Left lung (tissue), 10 donors: ENCODE measurements around the gene ADGRG3. TPM values are rescaled to one million over a fixed set of nuclear protein-coding genes. Genes with fewer than 3 reads are reported as not detected.

Source experiments
- ATAC-seq: fragments of 200-7000 bp; cut with Tn5 transposase; one replicate; pipeline ENCODE4 v1.9.1; 2020; ENCODE audit warnings: moderate library complexity
- DNase-seq, 4 donors: peaks; one replicate each; pipeline ENCODE4 v3.0.0-alpha.2; 2013 to 2020
- H3K27ac ChIP-seq, 2 donors: fragments of 200-600 bp; sonication (generic) in 1 of 2; one replicate each; pipeline versions ENCODE4 v1.5.0 to v1.8.0; 2020 to 2021
- H3K27me3 ChIP-seq, 2 donors: fragments of 200-600 bp; sonication (generic) in 1 of 2; one replicate each; pipeline versions ENCODE4 v1.5.0 to v1.8.0; 2020 to 2021
- H3K36me3 ChIP-seq, 2 donors: fragments of 200-600 bp; sonication (generic) in 1 of 2; one replicate each; pipeline versions ENCODE4 v1.5.0 to v1.8.0; 2020 to 2021
- H3K4me1 ChIP-seq, 2 donors: fragments of 200-600 bp; one replicate each; pipeline ENCODE4 v1.8.0; 2021
- H3K4me3 ChIP-seq, 2 donors: fragments of 200-600 bp; sonication (generic) in 1 of 2; one replicate each; pipeline versions ENCODE4 v1.5.0 to v1.8.0; 2020 to 2021; ENCODE audit warnings: mild to moderate bottlenecking in 1 of 2
- H3K9me3 ChIP-seq, 2 donors: fragments of 200-600 bp; sonication (generic) in 1 of 2; one replicate each; pipeline versions ENCODE4 v1.5.0 to v1.8.0; 2020 to 2021
- CTCF ChIP-seq, 2 donors: fragments of 200-600 bp; sonication (generic) in 1 of 2; IDR thresholded peaks; one replicate each; pipeline versions ENCODE4 v1.5.0 to v1.8.0; 2021; ENCODE audit warnings: antibody characterized with exemption in 2 of 2
- intact Hi-C, 2 donors: fragments of 100-400 bp; cut with DNase I; formaldehyde crosslinking; loops; one replicate each; pipeline versions ENCODE4 v1.11.2 to v1.14.2; 2022
- polyA plus RNA-seq, 6 donors: library from polyadenylated mRNA; unstranded; fragments of 120-200 nt; gene quantifications; one replicate each; pipeline ENCODE4 v1.2.1, GENCODE V29; 2013; ENCODE audit not compliant: insufficient read length in 6 of 6
- total RNA-seq, 2 donors: library from RNA; stranded (reverse); fragmentation: NEBNext Ultra II Directional; extraction: Animal tissue kit (Norgen Biotek cat#: 25700); gene quantifications; one replicate each; pipeline ENCODE4 v1.2.1, GENCODE V29; 2021
- donor health status: DM: no; HTN: yes; CAD: no.
- donor health status: DM: no; HTN: no; CAD: no.

Gene ADGRG3
- total and polyA plus RNA-seq, 8 donors: 0.70 to 29.8 (median 1.1) TPM

GRCh38 chr16:57672416-57672815 lies 4.3 kb downstream of the ADGRG3 start:
- no peak overlapping the region for H3K4me3 ChIP-seq
- intact Hi-C loops: no loop called here
- no peak for TF ChIP-seq CTCF (IDR thresholded peaks at IDR 0.05)
- H3K4me1 ChIP-seq: peaks cover 0 to 45% of the 10 kb centered on the region in 2 donors
- no peak for ATAC-seq
- H3K27ac ChIP-seq: no peak overlapping the region
- H3K36me3 ChIP-seq: no peaks in the 10 kb centered on the region
- peaks cover 0 to 6% of the 10 kb centered on the region in 2 donors for H3K27me3 ChIP-seq
- no peak for DNase-seq
- H3K9me3 ChIP-seq: no peaks in the 10 kb centered on the region

GRCh38 chr16:57672824-57673223 lies 4.7 kb downstream of the ADGRG3 start:
- no peak overlapping the region for H3K27ac ChIP-seq
- H3K27me3 ChIP-seq: peaks cover 0 to 4% of the 10 kb centered on the region in 2 donors
- peaks cover 0 to 2% of the 10 kb centered on the region in 2 donors for H3K36me3 ChIP-seq
- no peak overlapping the region for H3K4me3 ChIP-seq
- peak in 1 of 4 donors; percentile 1 for DNase-seq
- H3K4me1 ChIP-seq: peaks cover 0 to 41% of the 10 kb centered on the region in 2 donors
- no peak for TF ChIP-seq CTCF (IDR thresholded peaks at IDR 0.05)
- H3K9me3 ChIP-seq: no peaks in the 10 kb centered on the region
- ATAC-seq: no peak
- intact Hi-C loops: no loop called here

- no peaks in the 10 kb centered on the region for H3K9me3 ChIP-seq
- peaks cover 0 to 8% of the 10 kb centered on the region in 2 donors for H3K36me3 ChIP-seq
- intact Hi-C loops: no loop called here
- peaks cover 0 to 28% of the 10 kb centered on the region in 2 donors for H3K4me1 ChIP-seq
- H3K27ac ChIP-seq: peak overlapping the region in 1 of 2 donors; percentile 68
- no peak overlapping the region for H3K4me3 ChIP-seq
- DNase-seq (no peak), ATAC-seq (no peak)
- no peak for TF ChIP-seq CTCF (IDR thresholded peaks at IDR 0.05)
- H3K27me3 ChIP-seq: no peaks in the 10 kb centered on the region
Measured at GRCh38 chr16:57675741-57676551, 7.8 kb downstream of the ADGRG3 start.

GRCh38 chr16:57676553-57677085 lies 8.5 kb downstream of the ADGRG3 start:
- H3K27ac ChIP-seq: peak overlapping the region in 1 of 2 donors; percentile 68
- intact Hi-C loops: no loop called here
- H3K4me3 ChIP-seq: no peak overlapping the region
- H3K27me3 ChIP-seq: no peaks in the 10 kb centered on the region
- ATAC-seq (no peak), DNase-seq (no peak)
- H3K9me3 ChIP-seq: no peaks in the 10 kb centered on the region
- TF ChIP-seq CTCF (IDR thresholded peaks at IDR 0.05): no peak
- peaks cover 0 to 28% of the 10 kb centered on the region in 2 donors for H3K4me1 ChIP-seq
- peaks cover 0 to 8% of the 10 kb centered on the region in 2 donors for H3K36me3 ChIP-seq

DNA sequence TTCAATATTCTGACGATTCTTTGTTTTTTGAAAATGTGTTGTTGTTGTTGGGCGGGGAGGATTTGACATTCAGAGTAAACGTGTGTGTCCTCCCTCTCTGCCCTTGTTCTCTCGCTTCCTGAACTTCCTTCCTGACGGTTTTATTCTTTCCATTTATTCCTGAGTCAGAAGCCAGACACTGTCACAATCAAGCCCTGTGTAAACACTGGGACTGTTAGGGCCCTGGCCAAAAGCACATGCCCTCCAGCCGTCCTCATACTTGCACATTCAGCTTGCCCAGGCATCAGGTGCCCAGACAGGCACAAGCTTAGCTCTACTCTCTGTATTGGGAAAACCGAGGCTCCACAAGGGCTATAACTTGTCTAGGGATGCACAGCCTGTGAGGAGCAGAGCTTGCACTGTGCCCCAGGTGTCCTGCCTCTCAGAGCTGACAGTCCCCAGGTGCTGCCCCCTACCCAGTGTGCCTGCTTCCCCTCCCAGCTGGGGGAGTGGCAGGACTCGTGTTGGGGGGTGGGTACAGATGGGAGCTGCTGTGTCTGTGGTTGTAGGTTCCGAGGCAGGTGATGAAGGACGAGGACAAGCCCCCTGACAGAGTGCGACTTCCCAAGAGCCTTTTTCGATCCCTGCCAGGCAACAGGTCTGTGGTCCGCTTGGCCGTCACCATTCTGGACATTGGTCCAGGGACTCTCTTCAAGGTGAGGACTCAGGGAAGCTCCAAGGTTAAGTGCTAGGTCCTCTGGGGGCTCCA lies 9.7 kb downstream of the ADGRG3 start:
- ATAC-seq (peak; percentile 65), DNase-seq (no peak)
- no peaks in the 10 kb centered on the region for H3K9me3 ChIP-seq
- TF ChIP-seq CTCF (IDR thresholded peaks at IDR 0.05): no peak
- H3K27me3 ChIP-seq: no peaks in the 10 kb centered on the region
- no peak overlapping the region for H3K27ac ChIP-seq
- H3K36me3 ChIP-seq: peaks cover 0 to 14% of the 10 kb centered on the region in 2 donors
- peaks cover 0 to 28% of the 10 kb centered on the region in 2 donors for H3K4me1 ChIP-seq
- intact Hi-C loops: no loop called here
- H3K4me3 ChIP-seq: no peak overlapping the region
